Activated T-helper 17 cell treated with anti-CD3 and anti-CD28 coated beads, Interleukin-2, amount 50 U/mL, for 72 hours (primary cell): ENCODE results near the gene C2orf81. TPM values are rescaled to one million over a fixed set of nuclear protein-coding genes. Genes with fewer than 3 reads are reported as not detected.
A peak's percentile ranks its signal among the peaks of the same experiment; 100 is the strongest.

Experiments used
- ATAC-seq: fragments of 150-1000 bp; cut with Tn5 transposase; replicated peaks from 2 replicates; pipeline ENCODE4 v1.10.0; 2021; ENCODE audit warnings: mild to moderate bottlenecking, moderate library complexity
- H3K27ac Mint-ChIP-seq: one replicate; pipeline ENCODE4 v1.8.0; 2022; ENCODE audit warnings: mixed read lengths
- H3K27me3 Mint-ChIP-seq: one replicate; pipeline ENCODE4 v1.8.0; 2022; ENCODE audit warnings: mixed read lengths
- H3K36me3 Mint-ChIP-seq: one replicate; pipeline ENCODE4 v1.8.0; 2022; ENCODE audit warnings: low read depth, mild to moderate bottlenecking, mixed read lengths
- H3K4me1 Mint-ChIP-seq: one replicate; pipeline ENCODE4 v1.8.0; 2022; ENCODE audit warnings: mixed read lengths
- H3K4me3 Mint-ChIP-seq: one replicate; pipeline ENCODE4 v1.8.0; 2022; ENCODE audit warnings: mild to moderate bottlenecking, mixed read lengths
- H3K9me3 Mint-ChIP-seq: one replicate; pipeline ENCODE4 v1.8.0; 2022; ENCODE audit warnings: mixed read lengths
- total RNA-seq, 2 donors: library from RNA; stranded (reverse); gene quantifications; one replicate each; pipeline ENCODE4 v1.2.3, GENCODE V29; 2022

The C2orf81 gene
- total RNA-seq, 2 donors from 2014 or later = 2.3 to 9.7 TPM

DNA sequence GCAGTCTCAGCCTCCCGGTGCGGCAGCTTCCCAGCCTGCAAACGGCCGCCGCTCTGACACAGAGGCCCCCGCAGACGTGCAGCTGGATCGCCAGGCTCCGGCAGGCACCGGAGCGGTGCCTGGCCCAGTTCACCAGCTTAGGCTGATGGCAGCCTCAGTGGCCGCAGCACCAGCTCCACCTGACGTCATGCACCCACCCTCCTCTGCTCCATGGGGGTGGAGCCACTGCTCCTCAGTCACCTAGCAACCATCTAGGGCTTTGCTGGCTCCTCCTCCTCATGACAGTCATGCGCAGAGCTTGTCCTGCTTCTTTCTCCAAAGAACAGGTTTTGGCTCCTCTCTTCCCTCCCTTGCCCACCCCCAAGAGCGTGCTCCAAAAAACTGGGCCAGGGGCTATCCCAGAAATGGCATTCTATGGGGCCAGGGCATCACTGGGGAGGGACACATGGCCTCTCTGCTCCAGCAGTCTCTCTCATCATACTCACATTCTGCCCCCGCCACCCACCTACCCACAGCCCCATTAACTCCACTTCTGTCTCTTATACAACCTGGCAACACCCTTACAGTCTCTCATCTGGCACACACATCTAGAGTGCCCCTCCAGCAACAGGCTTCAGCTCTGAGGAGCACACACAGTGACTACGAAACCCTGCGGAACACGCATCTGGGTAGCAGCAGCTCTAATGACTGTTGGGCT, 46.8 kb downstream of the C2orf81 start:
- no peaks in the 10 kb centered on the region for H3K27me3 Mint-ChIP-seq
- no peak overlapping the region for H3K27ac Mint-ChIP-seq
- H3K9me3 Mint-ChIP-seq = no peaks in the 10 kb centered on the region
- H3K4me3 Mint-ChIP-seq = no peak overlapping the region
- peaks cover 53% of the 10 kb centered on the region for H3K36me3 Mint-ChIP-seq
- peaks cover 13% of the 10 kb centered on the region for H3K4me1 Mint-ChIP-seq
- no peak for ATAC-seq

DNA sequence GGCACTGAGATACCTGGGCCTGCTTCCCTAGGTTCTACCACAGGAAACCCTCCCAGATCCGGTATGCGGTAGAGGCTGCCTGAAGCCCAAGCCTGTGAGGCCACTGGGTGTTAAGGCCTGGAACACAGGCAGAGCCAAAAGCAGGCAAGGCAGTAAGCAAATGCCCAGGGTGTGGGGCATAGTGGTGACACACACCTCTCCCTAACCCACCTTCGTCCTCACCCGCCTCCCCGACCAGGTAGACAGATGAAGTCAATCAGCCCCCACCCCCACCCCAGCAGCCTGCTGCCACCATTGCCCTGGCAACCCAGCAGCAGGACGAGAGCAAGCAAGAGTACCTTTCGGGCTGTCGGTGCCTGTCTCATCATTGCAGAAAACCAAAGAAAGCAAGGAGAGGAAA, 47.4 kb downstream of the C2orf81 start:
- H3K4me1 Mint-ChIP-seq = peaks cover 13% of the 10 kb centered on the region
- no peaks in the 10 kb centered on the region for H3K9me3 Mint-ChIP-seq
- no peaks in the 10 kb centered on the region for H3K27me3 Mint-ChIP-seq
- peaks cover 60% of the 10 kb centered on the region for H3K36me3 Mint-ChIP-seq
- H3K4me3 Mint-ChIP-seq = no peak overlapping the region
- H3K27ac Mint-ChIP-seq = no peak overlapping the region
- ATAC-seq = no peak

DNA sequence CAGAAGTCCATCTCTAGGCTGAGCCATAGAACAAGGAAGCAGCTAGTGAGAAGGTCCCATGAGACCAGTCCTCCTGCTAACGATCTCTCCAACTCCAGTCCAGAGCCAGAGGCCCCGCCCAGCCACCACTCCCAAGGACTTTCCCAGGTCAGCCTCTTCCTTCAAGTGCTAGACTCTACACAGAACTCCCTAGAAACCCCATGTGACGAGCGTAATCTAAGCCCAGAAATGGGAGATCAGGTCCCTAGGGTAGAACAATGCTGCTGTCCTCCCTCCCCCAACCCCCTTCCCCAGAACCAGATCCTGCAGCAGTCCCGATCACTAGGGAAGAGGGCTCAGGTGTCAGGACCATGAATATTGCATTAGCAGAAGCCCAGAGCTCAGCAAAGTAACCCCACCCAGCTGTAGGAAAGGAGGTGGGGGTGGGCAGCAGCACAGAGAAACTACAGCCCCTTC, 48.2 kb downstream of the C2orf81 start:
- Mint-ChIP-seq H3K4me3 (no peak overlapping the region), H3K9me3 (no peaks in the 10 kb centered on the region), H3K4me1 (peaks cover 8% of the 10 kb centered on the region), H3K27ac (no peak overlapping the region), H3K36me3 (peaks cover 62% of the 10 kb centered on the region), H3K27me3 (no peaks in the 10 kb centered on the region)
- no peak for ATAC-seq

DNA sequence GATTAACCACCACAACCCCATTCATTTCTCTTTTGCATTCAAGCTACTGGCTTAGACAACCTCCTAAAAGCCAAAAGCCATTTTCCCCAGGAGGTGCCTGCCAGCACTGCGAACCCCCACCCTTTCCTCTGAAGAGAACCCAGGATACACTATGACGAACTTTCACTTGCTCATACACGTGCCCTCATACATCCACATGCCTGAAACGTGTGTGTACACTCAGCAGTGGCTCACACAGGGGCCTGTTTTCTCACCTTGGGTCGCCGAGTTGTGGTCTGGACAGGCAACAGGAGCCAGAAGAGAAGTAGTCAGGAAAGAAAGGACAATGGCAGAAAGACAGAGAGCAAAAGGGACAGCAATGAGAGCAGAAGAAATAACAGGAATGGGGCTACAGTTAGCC, 48.7 kb downstream of the C2orf81 start:
- Mint-ChIP-seq H3K36me3 (peaks cover 62% of the 10 kb centered on the region), H3K4me3 (no peak overlapping the region), H3K9me3 (no peaks in the 10 kb centered on the region), H3K27ac (no peak overlapping the region), H3K27me3 (no peaks in the 10 kb centered on the region), H3K4me1 (peaks cover 8% of the 10 kb centered on the region)
- no peak for ATAC-seq

DNA sequence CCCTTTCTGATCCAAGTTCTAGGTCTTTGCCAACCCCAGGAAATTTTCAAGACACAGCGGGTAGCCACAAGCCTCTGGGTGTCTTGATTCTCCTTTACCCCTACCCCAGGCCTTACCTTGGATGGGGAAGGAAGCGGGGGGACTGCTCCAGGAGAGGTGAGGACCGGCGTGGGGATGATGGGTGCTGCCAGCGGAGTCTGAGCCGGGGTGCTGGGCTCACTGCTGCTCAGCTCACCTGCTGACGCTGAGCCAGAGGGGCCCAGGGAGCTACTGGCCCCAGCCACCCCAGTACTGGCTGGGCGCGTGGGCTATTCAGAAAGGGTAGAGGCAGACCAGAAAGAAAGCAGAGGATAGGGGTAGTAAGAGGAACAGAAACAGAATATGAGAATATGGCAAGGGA, 50.0 kb downstream of the C2orf81 start:
- no peak for ATAC-seq
- peak overlapping the region; percentile 72 for H3K27ac Mint-ChIP-seq
- H3K9me3 Mint-ChIP-seq = no peaks in the 10 kb centered on the region
- no peaks in the 10 kb centered on the region for H3K27me3 Mint-ChIP-seq
- H3K4me3 Mint-ChIP-seq = no peak overlapping the region
- peaks cover 4% of the 10 kb centered on the region for H3K4me1 Mint-ChIP-seq
- peaks cover 62% of the 10 kb centered on the region for H3K36me3 Mint-ChIP-seq

DNA sequence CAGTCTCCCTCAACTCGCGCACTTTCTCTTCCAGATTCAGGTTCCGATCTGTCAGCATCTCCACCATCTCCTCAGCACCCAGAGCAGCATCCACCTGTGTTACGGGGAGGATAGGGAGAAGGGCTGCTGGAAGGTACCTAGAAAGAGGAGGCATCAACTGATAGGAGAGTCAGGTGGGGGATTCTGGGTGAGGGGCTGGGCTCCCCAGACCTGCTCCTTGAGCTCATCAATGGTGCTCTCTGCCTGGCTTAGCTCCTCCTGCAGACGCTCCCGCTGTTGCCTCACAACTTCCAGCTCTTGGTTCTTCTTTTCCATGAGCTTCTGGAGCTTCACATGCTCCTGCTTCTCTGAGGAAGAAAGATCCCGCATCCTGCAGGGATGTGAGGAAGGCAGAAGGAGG, 51.4 kb downstream of the C2orf81 start:
- no peak for ATAC-seq
- peaks cover 2% of the 10 kb centered on the region for H3K4me1 Mint-ChIP-seq
- H3K4me3 Mint-ChIP-seq = no peak overlapping the region
- H3K27me3 Mint-ChIP-seq = no peaks in the 10 kb centered on the region
- H3K9me3 Mint-ChIP-seq = no peaks in the 10 kb centered on the region
- H3K36me3 Mint-ChIP-seq = peaks cover 70% of the 10 kb centered on the region
- no peak overlapping the region for H3K27ac Mint-ChIP-seq

DNA sequence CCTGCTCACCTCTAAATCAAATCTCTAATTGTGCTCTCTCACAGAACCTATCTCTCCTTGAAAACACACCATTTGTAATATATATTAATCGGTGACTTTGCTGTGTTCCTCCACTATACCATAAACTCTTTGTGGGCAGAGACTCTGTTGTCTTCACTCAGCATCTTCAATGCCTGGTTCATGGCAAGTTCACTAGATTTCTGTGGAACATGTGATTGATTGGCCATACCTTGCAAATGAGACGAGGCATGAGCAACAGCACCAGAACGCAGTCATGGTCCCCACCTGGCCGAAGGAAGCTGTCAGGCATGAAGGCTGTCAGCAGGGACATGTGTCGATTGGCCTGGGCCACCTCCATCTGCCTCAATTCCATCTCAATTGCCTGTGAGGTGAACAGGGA, 52.9 kb downstream of the C2orf81 start:
- H3K36me3 Mint-ChIP-seq = peaks cover 85% of the 10 kb centered on the region

DNA sequence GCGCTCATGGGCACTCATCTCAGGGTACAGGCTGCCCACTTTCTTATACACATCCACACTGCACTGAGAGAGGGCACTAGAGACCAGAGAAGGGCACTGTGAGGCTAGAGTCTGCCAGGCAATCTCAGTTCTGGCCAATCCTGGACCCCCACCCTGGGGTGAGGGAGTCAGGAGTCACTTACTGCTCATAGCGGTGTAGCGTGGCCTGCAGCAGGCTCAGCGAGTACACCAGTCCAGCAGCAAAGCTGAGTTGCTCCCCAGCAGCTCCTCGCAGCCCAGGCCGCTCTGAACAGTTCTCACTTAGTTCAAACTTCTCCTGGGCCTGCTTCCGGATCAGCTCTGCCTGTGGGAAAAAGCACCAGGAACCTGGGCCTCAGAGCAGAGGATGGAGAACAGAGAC, 53.6 kb downstream of the C2orf81 start:
- no peak for ATAC-seq
- H3K9me3 Mint-ChIP-seq = no peaks in the 10 kb centered on the region
- peaks cover 92% of the 10 kb centered on the region for H3K36me3 Mint-ChIP-seq
- no peaks in the 10 kb centered on the region for H3K4me1 Mint-ChIP-seq
- no peak overlapping the region for H3K4me3 Mint-ChIP-seq
- H3K27ac Mint-ChIP-seq = no peak overlapping the region
- no peaks in the 10 kb centered on the region for H3K27me3 Mint-ChIP-seq

More for the DNA sequence above, 52.9 kb downstream of the C2orf81 start:
- Mint-ChIP-seq H3K27ac (no peak overlapping the region), H3K27me3 (no peaks in the 10 kb centered on the region), H3K4me3 (no peak overlapping the region), H3K4me1 (no peaks in the 10 kb centered on the region), H3K9me3 (no peaks in the 10 kb centered on the region)
- ATAC-seq = no peak

DNA sequence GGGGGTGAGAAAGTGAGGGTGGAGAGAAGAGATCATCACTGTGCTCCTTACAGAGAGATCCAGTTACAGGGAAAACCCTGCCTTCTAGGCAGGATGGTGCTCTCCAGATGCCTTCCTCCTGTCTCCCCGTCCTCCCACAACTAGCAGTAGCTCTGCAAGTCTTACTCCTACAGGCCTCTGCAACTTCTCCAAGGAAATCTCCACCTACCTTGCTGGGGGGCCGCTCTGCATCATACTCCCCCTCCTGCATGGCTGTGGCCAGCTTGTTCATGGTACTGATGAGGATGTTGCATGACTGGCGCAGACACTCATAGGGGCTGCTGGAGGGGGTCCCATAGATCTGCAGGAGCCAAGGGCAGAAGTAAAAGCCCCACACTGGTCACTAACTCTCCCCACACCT, 55.4 kb downstream of the C2orf81 start:
- peak overlapping the region; percentile 31 for H3K27ac Mint-ChIP-seq
- no peaks in the 10 kb centered on the region for H3K9me3 Mint-ChIP-seq
- H3K36me3 Mint-ChIP-seq = peaks cover 98% of the 10 kb centered on the region
- ATAC-seq = no peak
- no peaks in the 10 kb centered on the region for H3K27me3 Mint-ChIP-seq
- H3K4me3 Mint-ChIP-seq = no peak overlapping the region
- H3K4me1 Mint-ChIP-seq = no peaks in the 10 kb centered on the region

DNA sequence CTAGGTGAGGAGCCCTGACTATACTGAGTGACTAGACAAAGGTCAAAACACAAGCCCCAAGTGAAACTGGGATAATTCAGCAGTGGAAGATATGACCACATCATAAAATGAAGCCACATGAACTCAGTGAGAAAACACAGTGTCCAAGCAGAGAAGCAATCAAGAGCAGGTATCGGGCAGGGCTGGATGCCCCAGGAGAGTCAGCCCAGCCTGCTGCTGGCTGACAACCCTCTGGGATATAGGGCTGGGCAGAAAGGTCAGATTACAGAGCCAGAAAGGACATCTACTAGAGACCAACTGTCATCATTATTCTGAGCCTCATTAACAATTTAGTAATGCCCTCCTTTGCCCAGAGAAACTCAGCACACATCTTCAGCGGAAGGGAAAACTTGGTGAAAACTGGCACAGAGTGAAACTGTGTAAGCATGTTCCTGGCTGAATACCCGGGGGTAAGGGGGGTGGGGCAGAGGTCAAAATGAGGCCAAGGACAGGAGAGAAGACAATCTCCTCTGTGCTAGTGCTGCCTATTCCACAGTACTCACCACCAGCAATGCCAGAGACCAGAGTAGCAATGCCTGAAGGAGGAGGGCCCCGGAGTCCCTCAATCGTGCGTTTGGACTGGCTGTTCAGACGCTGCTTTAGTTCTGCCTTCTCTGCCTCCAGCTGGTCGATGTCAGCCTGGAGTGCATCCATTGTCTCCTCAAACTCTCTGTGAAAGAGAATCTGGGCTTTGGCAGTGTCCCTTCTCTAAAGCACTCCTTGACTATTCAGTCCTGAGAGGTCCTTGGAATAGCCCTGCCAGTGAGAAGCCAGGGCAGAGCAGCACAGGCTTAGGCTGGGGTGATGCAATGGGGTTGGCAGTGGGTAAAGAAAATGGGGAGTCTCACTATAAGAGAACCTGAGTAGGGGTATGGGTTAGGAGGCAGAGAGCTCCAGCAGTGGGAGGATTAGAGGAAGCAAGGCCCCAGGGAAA, 56.6 kb downstream of the C2orf81 start:
- Mint-ChIP-seq H3K36me3 (peaks cover 96% of the 10 kb centered on the region), H3K27me3 (no peaks in the 10 kb centered on the region), H3K4me1 (no peaks in the 10 kb centered on the region), H3K27ac (no peak overlapping the region), H3K4me3 (no peak overlapping the region), H3K9me3 (no peaks in the 10 kb centered on the region)
- no peak for ATAC-seq

Other genes with a start within 250 kb of the C2orf81 start
- 100 to 1,000 TPM; 155 to 159 TPM for gene MOB1A, start 242.7 kb downstream of the C2orf81 start, total RNA-seq
- 100 to 1,000 TPM; 281 to 284 TPM for gene MTHFD2, start 223.0 kb downstream of the C2orf81 start, total RNA-seq
- gene SLC4A5, start 78.2 kb downstream of the C2orf81 start, total RNA-seq = 1 to 10 TPM; 2.2 to 4.4 TPM
- 100 to 1,000 TPM in 1 of 2 donors, 10 to 100 TPM in 1; 84.0 to 108 TPM for gene DCTN1, start 41.3 kb downstream of the C2orf81 start, total RNA-seq
- gene WDR54, start 111 bp upstream of the C2orf81 start, total RNA-seq = 100 to 1,000 TPM in 1 of 2 donors, 10 to 100 TPM in 1; 85.8 to 194 TPM
- gene RTKN, start 20.3 kb upstream of the C2orf81 start, total RNA-seq = 1 to 10 TPM; 1.2 to 3.1 TPM
- gene INO80B, start 33.5 kb upstream of the C2orf81 start, total RNA-seq = 10 to 100 TPM; 27.8 to 37.9 TPM
- 10 to 100 TPM; 34.1 to 48.5 TPM for gene WBP1, start 36.8 kb upstream of the C2orf81 start, total RNA-seq
- gene MOGS, start 43.8 kb upstream of the C2orf81 start, total RNA-seq = 10 to 100 TPM; 68.3 to 70.9 TPM
- gene MRPL53, start 51.1 kb upstream of the C2orf81 start, total RNA-seq = 10 to 100 TPM; 83.8 to 91.2 TPM
- 10 to 100 TPM; 25.4 to 26.3 TPM for gene CCDC142, start 61.4 kb upstream of the C2orf81 start, total RNA-seq
- gene TTC31, start 61.5 kb upstream of the C2orf81 start, total RNA-seq = 10 to 100 TPM; 27.2 to 32.4 TPM
- gene LBX2, start 78.0 kb upstream of the C2orf81 start, total RNA-seq = 1 to 10 TPM in 1 of 2 donors, under 1 TPM in 1; 0.39 to 1.3 TPM
- 10 to 100 TPM; 22.0 to 32.8 TPM for gene PCGF1, start 86.1 kb upstream of the C2orf81 start, total RNA-seq
- 1 to 10 TPM in 1 of 2 donors, under 1 TPM in 1; 0.39 to 1.4 TPM for gene TLX2, start 92.8 kb upstream of the C2orf81 start, total RNA-seq
- under 1 TPM; 0.74 to 0.76 TPM for gene DQX1, start 104.6 kb upstream of the C2orf81 start, total RNA-seq
- 100 to 1,000 TPM in 1 of 2 donors, 10 to 100 TPM in 1; 72.2 to 116 TPM for gene AUP1, start 108.1 kb upstream of the C2orf81 start, total RNA-seq
- 10 to 100 TPM; 75.6 to 81.2 TPM for gene HTRA2, start 108.3 kb upstream of the C2orf81 start, total RNA-seq
- gene LOXL3, start 132.3 kb upstream of the C2orf81 start, total RNA-seq = 1 to 10 TPM; 2.0 to 4.4 TPM
- gene DOK1, start 133.1 kb upstream of the C2orf81 start, total RNA-seq = 10 to 100 TPM; 23.7 to 32.4 TPM
- not detected for gene M1AP, start 226.7 kb upstream of the C2orf81 start, total RNA-seq
- gene SEMA4F, start 232.6 kb upstream of the C2orf81 start, total RNA-seq = 1 to 10 TPM; 6.5 to 7.3 TPM